ENCODE results near the gene VSTM2A.

VSTM2A gene

DNA sequence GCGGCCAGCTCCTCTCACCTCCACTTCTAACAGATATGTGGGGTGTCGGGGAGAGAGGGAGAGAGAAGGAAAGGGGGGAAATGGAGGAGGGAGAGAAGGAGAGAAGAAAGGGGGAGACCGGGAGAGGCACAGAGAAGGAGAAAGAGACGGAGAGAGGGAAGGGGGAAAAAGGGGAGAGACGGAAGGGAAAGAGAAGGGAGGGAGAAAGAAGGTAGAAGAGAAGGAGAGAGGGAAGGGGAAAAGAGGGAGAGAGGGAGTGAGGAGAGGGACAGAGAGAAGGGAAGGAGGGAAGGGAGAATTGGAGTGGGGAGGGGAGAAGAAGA, 3.0 kb downstream of the VSTM2A start:
- DNase-seq (ENCODE audit: extremely low read depth, low read depth), result no peak
- TF ChIP-seq, protein P1, sequence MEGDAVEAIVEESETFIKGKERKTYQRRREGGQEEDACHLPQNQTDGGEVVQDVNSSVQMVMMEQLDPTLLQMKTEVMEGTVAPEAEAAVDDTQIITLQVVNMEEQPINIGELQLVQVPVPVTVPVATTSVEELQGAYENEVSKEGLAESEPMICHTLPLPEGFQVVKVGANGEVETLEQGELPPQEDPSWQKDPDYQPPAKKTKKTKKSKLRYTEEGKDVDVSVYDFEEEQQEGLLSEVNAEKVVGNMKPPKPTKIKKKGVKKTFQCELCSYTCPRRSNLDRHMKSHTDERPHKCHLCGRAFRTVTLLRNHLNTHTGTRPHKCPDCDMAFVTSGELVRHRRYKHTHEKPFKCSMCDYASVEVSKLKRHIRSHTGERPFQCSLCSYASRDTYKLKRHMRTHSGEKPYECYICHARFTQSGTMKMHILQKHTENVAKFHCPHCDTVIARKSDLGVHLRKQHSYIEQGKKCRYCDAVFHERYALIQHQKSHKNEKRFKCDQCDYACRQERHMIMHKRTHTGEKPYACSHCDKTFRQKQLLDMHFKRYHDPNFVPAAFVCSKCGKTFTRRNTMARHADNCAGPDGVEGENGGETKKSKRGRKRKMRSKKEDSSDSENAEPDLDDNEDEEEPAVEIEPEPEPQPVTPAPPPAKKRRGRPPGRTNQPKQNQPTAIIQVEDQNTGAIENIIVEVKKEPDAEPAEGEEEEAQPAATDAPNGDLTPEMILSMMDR (IDR thresholded peaks at IDR 0.05; ENCODE audit: low read depth, low read length), result no peak

- no peak for DNase-seq (ENCODE audit: extremely low read depth, low read depth)
- TF ChIP-seq, protein P1 (IDR thresholded peaks at IDR 0.05; ENCODE audit: low read depth, low read length), result no peak; the same call in 1 of the 2 replicates
These were observed 4.2 kb downstream of the VSTM2A start for GRCh38 chr7:54546081-54546985.

GRCh38 chr7:54546986-54547314, 4.8 kb downstream of the VSTM2A start:
- no peak for DNase-seq (ENCODE audit: extremely low read depth, low read depth)
- TF ChIP-seq, protein P1 (IDR thresholded peaks at IDR 0.05; ENCODE audit: low read depth, low read length), result no peak

DNA sequence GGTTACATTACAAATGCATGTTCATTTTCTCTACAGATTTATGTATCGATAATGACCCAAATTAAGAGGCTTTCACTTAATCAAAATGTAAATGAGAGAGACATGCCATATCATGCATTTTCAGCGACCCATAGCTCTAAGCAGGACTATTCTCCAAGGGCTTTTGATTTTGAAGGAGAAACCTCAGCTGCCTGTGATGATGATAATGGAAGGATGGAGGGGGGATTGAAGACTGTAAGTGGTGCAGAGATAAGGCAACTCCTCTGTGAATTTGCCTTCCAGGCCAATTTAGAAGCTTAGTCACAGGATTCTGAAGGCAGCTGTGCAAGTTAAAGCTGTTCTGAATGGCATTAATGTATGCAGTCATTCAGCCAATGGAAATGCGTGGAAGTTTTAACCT, 8.3 kb downstream of the VSTM2A start:
- DNase-seq (ENCODE audit: extremely low read depth, low read depth), result no peak
- TF ChIP-seq, protein P1 (IDR thresholded peaks at IDR 0.05; ENCODE audit: low read depth, low read length), result no peak

GRCh38 chr7:54556121-54556520, 13.9 kb downstream of the VSTM2A start:
- no peak for DNase-seq (ENCODE audit: extremely low read depth, low read depth)
- TF ChIP-seq, protein P1 (IDR thresholded peaks at IDR 0.05; ENCODE audit: low read depth, low read length), result no peak

DNA sequence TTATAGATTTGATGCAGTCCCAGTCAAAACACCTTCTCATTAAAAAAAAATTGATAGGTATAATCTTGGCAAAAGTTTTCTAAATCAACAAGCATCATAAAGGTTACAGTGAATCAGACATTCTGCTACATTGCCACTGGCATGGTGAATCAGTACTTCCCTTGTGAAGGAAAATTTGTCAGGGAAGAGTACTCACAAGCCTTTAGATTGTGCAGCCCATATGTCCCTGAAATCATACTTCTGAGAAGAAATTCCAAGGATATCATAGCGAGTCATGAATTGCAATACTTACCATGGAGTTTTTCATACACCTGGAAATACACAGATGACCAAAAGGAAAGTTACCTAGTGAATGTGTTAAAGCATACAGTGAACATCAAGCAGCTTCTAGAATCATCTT, 17.2 kb downstream of the VSTM2A start:
- no peak for DNase-seq (ENCODE audit: extremely low read depth, low read depth)
- TF ChIP-seq, protein P1 (IDR thresholded peaks at IDR 0.05; ENCODE audit: low read depth, low read length), result no peak

GRCh38 chr7:54560198-54560597, 18.0 kb downstream of the VSTM2A start:
- no peak for DNase-seq (ENCODE audit: extremely low read depth, low read depth)
- TF ChIP-seq, protein P1 (IDR thresholded peaks at IDR 0.05; ENCODE audit: low read depth, low read length), result no peak

Data from AG09319 (cell line).